C4-2B (cell line): ENCODE measurements around the gene DUXB.

Source experiments
- ZFX ChIP-seq: fragments of 450-650 bp; IDR thresholded peaks from 2 replicates; pipeline ENCODE4 v1.6.1; 2017
- TF ChIP-seq, protein P1 (sequence below): fragments of 450-650 bp; conservative IDR thresholded peaks from 2 replicates; pipeline ENCODE4 v1.5.1; 2017; ENCODE audit warnings: mild to moderate bottlenecking

DNA sequence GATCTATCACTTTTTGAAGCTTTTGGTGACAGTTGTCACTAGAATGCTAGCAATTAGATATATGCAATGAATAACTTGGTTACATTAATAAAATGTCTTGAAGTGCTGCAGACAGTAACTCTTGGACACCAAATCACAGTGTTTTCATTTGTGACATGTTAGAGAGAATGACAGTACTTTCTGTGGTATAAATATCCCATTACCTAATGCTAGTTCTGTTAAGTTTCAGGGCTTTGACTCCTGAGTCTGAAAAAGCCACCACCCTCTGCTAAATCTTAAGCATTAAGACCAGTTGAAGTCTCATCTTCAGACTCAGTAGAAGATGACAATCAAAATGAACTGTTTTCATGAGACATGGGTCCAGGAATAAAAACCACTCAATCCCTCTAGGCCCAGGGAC, 13.9 kb downstream of the DUXB start:
- no peak for TF ChIP-seq ZFX
- TF ChIP-seq, protein P1, sequence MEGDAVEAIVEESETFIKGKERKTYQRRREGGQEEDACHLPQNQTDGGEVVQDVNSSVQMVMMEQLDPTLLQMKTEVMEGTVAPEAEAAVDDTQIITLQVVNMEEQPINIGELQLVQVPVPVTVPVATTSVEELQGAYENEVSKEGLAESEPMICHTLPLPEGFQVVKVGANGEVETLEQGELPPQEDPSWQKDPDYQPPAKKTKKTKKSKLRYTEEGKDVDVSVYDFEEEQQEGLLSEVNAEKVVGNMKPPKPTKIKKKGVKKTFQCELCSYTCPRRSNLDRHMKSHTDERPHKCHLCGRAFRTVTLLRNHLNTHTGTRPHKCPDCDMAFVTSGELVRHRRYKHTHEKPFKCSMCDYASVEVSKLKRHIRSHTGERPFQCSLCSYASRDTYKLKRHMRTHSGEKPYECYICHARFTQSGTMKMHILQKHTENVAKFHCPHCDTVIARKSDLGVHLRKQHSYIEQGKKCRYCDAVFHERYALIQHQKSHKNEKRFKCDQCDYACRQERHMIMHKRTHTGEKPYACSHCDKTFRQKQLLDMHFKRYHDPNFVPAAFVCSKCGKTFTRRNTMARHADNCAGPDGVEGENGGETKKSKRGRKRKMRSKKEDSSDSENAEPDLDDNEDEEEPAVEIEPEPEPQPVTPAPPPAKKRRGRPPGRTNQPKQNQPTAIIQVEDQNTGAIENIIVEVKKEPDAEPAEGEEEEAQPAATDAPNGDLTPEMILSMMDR: no peak
